ENCODE measurements around the gene PLXNA4. TPM values are rescaled to one million over a fixed set of nuclear protein-coding genes. Genes with fewer than 3 reads are reported as not detected.

Gene PLXNA4
- total RNA-seq, 1 donor from 2014 or later: 5.2 TPM

- no peak for DNase-seq (ENCODE audit: low spot score in 2 of 2, unreplicated experiment in 2 of 2)
- Mint-ChIP-seq H3K27ac (no peak overlapping the region), H3K36me3 (no peaks in the 10 kb centered on the region), H3K4me3 (no peak overlapping the region), H3K27me3 (ENCODE audit: low read depth) (peaks cover 57% of the 10 kb centered on the region), H3K9me3 (no peaks in the 10 kb centered on the region), H3K4me1 (peaks cover 3% of the 10 kb centered on the region)
- TF ChIP-seq CTCF (IDR thresholded peaks at IDR 0.05; ENCODE audit: unreplicated experiment): no peak
Observed at GRCh38 chr7:132275416-132276233, 300.6 kb downstream of the PLXNA4 start.

- H3K4me3 Mint-ChIP-seq: no peak overlapping the region
- H3K27me3 Mint-ChIP-seq (ENCODE audit: low read depth): peaks cover 52% of the 10 kb centered on the region
- no peak overlapping the region for H3K27ac Mint-ChIP-seq
Observed at GRCh38 chr7:132272763-132273371, 303.4 kb downstream of the PLXNA4 start.

GRCh38 chr7:132270517-132270916, 305.8 kb downstream of the PLXNA4 start:
- no peaks in the 10 kb centered on the region for H3K4me1 Mint-ChIP-seq
- DNase-seq (ENCODE audit: low spot score in 2 of 2, unreplicated experiment in 2 of 2): no peak
- no peaks in the 10 kb centered on the region for H3K9me3 Mint-ChIP-seq
- H3K36me3 Mint-ChIP-seq: no peaks in the 10 kb centered on the region
- peaks cover 52% of the 10 kb centered on the region for H3K27me3 Mint-ChIP-seq (ENCODE audit: low read depth)
- H3K27ac Mint-ChIP-seq: no peak overlapping the region
- no peak for TF ChIP-seq CTCF (IDR thresholded peaks at IDR 0.05; ENCODE audit: unreplicated experiment)
- no peak overlapping the region for H3K4me3 Mint-ChIP-seq

More at GRCh38 chr7:132272763-132273371, 303.4 kb downstream of the PLXNA4 start:
- Mint-ChIP-seq H3K4me1 (peaks cover 3% of the 10 kb centered on the region), H3K36me3 (no peaks in the 10 kb centered on the region), H3K9me3 (no peaks in the 10 kb centered on the region)
- DNase-seq (ENCODE audit: low spot score in 2 of 2, unreplicated experiment in 2 of 2): no peak
- TF ChIP-seq CTCF (IDR thresholded peaks at IDR 0.05; ENCODE audit: unreplicated experiment): no peak

GRCh38 chr7:132269718-132270117, 306.6 kb downstream of the PLXNA4 start:
- DNase-seq (ENCODE audit: low spot score in 2 of 2, unreplicated experiment in 2 of 2): no peak
- Mint-ChIP-seq H3K4me1 (no peaks in the 10 kb centered on the region), H3K27ac (no peak overlapping the region), H3K4me3 (no peak overlapping the region), H3K9me3 (no peaks in the 10 kb centered on the region), H3K36me3 (no peaks in the 10 kb centered on the region), H3K27me3 (ENCODE audit: low read depth) (peaks cover 56% of the 10 kb centered on the region)
- TF ChIP-seq CTCF (IDR thresholded peaks at IDR 0.05; ENCODE audit: unreplicated experiment): no peak

GRCh38 chr7:132263151-132263550, 313.1 kb downstream of the PLXNA4 start:
- H3K4me1 Mint-ChIP-seq: peaks cover 2% of the 10 kb centered on the region
- H3K36me3 Mint-ChIP-seq: no peaks in the 10 kb centered on the region
- DNase-seq (ENCODE audit: low spot score in 2 of 2, unreplicated experiment in 2 of 2): no peak
- H3K27ac Mint-ChIP-seq: no peak overlapping the region
- no peaks in the 10 kb centered on the region for H3K9me3 Mint-ChIP-seq
- TF ChIP-seq CTCF (IDR thresholded peaks at IDR 0.05; ENCODE audit: unreplicated experiment): no peak
- H3K27me3 Mint-ChIP-seq (ENCODE audit: low read depth): peaks cover 72% of the 10 kb centered on the region
- no peak overlapping the region for H3K4me3 Mint-ChIP-seq
